Stimulated activated CD8-positive, alpha-beta memory T cell treated with anti-CD3 and anti-CD28 coated beads, Interleukin-12 subunit alpha, Interleukin-12 subunit beta, amount 100 ng/mL, for 24 hours (primary cell): ENCODE measurements around the gene CHRNA4.

ENCODE experiments used
- DNase-seq: peaks from one replicate; pipeline ENCODE4 v3.0.0-alpha.2; 2020; ENCODE audit errors: extremely low read depth

CHRNA4 gene

GRCh38 chr20:63334356-63334755, 26.8 kb downstream of the CHRNA4 start:
- DNase-seq: no peak

- no peak for DNase-seq
Measured at GRCh38 chr20:63333241-63333836, 27.8 kb downstream of the CHRNA4 start.

- DNase-seq: no peak
Measured at GRCh38 chr20:63332488-63333240, 28.5 kb downstream of the CHRNA4 start.

GRCh38 chr20:63331741-63332400, 29.3 kb downstream of the CHRNA4 start:
- DNase-seq: no peak

GRCh38 chr20:63330940-63331339, 30.2 kb downstream of the CHRNA4 start:
- no peak for DNase-seq

- DNase-seq: no peak
Measured at GRCh38 chr20:63330084-63330760, 30.9 kb downstream of the CHRNA4 start.

GRCh38 chr20:63329331-63330083, 31.6 kb downstream of the CHRNA4 start:
- no peak for DNase-seq

GRCh38 chr20:63328718-63329275, 32.4 kb downstream of the CHRNA4 start:
- no peak for DNase-seq

- no peak for DNase-seq
Measured at GRCh38 chr20:63328026-63328700, 33.0 kb downstream of the CHRNA4 start.

GRCh38 chr20:63327231-63327745, 33.9 kb downstream of the CHRNA4 start:
- DNase-seq: no peak

- no peak for DNase-seq
Measured at GRCh38 chr20:63326314-63327230, 34.6 kb downstream of the CHRNA4 start.

- no peak for DNase-seq
Measured at GRCh38 chr20:63325554-63326313, 35.4 kb downstream of the CHRNA4 start.

- DNase-seq: no peak
Measured at GRCh38 chr20:63325021-63325471, 36.1 kb downstream of the CHRNA4 start.

GRCh38 chr20:63323357-63323981, 37.7 kb downstream of the CHRNA4 start:
- no peak for DNase-seq

- no peak for DNase-seq
Measured at GRCh38 chr20:63322933-63323273, 38.2 kb downstream of the CHRNA4 start.

GRCh38 chr20:63322146-63322932, 38.8 kb downstream of the CHRNA4 start:
- DNase-seq: no peak

GRCh38 chr20:63321148-63321831, 39.9 kb downstream of the CHRNA4 start:
- no peak for DNase-seq
